HepG2 (cell line): ENCODE results near the gene GJC2. TPM values are rescaled to one million over a fixed set of nuclear protein-coding genes. Genes with fewer than 3 reads are reported as not detected.

Experiments used
- ATAC-seq: fragments of 200-7000 bp; cut with Tn5 transposase; 3 replicates; pipeline ENCODE4 v1.9.1; 2020; ENCODE audit warnings: mild to moderate bottlenecking, moderate library complexity
- BruUV-seq: library from RNA; stranded (reverse); fragments of 400-500 nt; replicated peaks from 2 replicates; lab custom pipeline; 2021; lab: Mats Ljungman, UMichigan
- CTCF ChIA-PET: fragments of 300-600 bp; formaldehyde crosslinking; extraction: SDS; loops from one replicate; lab custom pipeline; 2021; ENCODE audit warnings: low total read pairs, inconsistent platforms, low intra/inter-chr PET ratio; lab: Yijun Ruan, JAX
- POLR2A ChIA-PET: fragments of 350-600 bp; sonication (Branson Sonifier 250); formaldehyde crosslinking; loops from one replicate; lab custom pipeline; 2020; ENCODE audit warnings: antibody characterized with exemption, inconsistent platforms; lab: Yijun Ruan, JAX
- DNase-seq: peaks from one replicate; pipeline ENCODE4 v3.0.0-alpha.2; 2015; ENCODE audit warnings: low spot score
- FAIRE-seq: peaks from 3 replicates; lab custom pipeline; 2011; peaks lifted over from hg19 to GRCh38; lab: Jason Lieb, UNC
- H2AFZ ChIP-seq: one replicate; pipeline ENCODE4 v1.6.1; 2011; ENCODE audit warnings: low read length, inconsistent platforms
- H3K27ac ChIP-seq: fragments of 300-600 bp; 3 replicates; pipeline ENCODE4 v1.8.0; 2011; ENCODE audit warnings: mixed run types, mild to moderate bottlenecking, mixed read lengths, low read length, inconsistent platforms; ENCODE audit not compliant: insufficient read depth; ENCODE audit errors: extremely low read length
- H3K27me3 ChIP-seq, 2 experiments: fragments of 200-600 bp in 1 of 2; 2 replicates in 1 of 2; 3 replicates in 1 of 2; pipeline versions ENCODE4 v1.6.0 to v1.8.0; 2011; ENCODE audit warnings: low read length in 2 of 2, mild to moderate bottlenecking in 2 of 2, moderate library complexity in 2 of 2, inconsistent platforms in 1 of 2; ENCODE audit not compliant: insufficient read depth in 2 of 2, control insufficient read depth in 1 of 2
- H3K36me3 ChIP-seq, 2 experiments: fragments of 200-600 bp in 1 of 2; replicated peaks in 1 of 2; 2 replicates in 1 of 2; 3 replicates in 1 of 2; pipeline versions ENCODE4 v1.5.1 to v1.8.0; 2011; ENCODE audit warnings: low read length in 2 of 2, inconsistent platforms in 1 of 2; ENCODE audit not compliant: insufficient read depth in 2 of 2, control insufficient read depth in 1 of 2
- H3K4me1 ChIP-seq: 2 replicates; pipeline ENCODE4 v1.5.1; 2012; ENCODE audit warnings: low read length, inconsistent platforms; ENCODE audit not compliant: insufficient read depth
- H3K4me2 ChIP-seq: 2 replicates; pipeline ENCODE4 v1.6.0; 2011; ENCODE audit warnings: low read depth, low read length, inconsistent platforms
- H3K4me3 ChIP-seq, 3 experiments: fragments of 200-600 bp in 1 of 3; sonication (generic), shearing (Covaris generic) in 1 of 3; replicated peaks in 1 of 3; 2 replicates each; pipeline ENCODE4 v1.5.1; 2011 to 2016; ENCODE audit warnings: low read length in 3 of 3, inconsistent platforms in 2 of 3, low read depth in 2 of 3, mild to moderate bottlenecking in 2 of 3, control low read depth in 1 of 3, mixed read lengths in 1 of 3; ENCODE audit not compliant: insufficient read depth in 1 of 3
- H3K79me2 ChIP-seq: one replicate; pipeline ENCODE4 v1.6.1; 2011; ENCODE audit warnings: low read length, inconsistent platforms; ENCODE audit not compliant: insufficient read depth
- H3K9ac ChIP-seq: 2 replicates; pipeline ENCODE4 v1.6.0; 2011; ENCODE audit warnings: mild to moderate bottlenecking, low read depth, low read length, inconsistent platforms; ENCODE audit not compliant: insufficient read depth
- H3K9me3 ChIP-seq: 2 replicates; pipeline ENCODE4 v1.5.1; 2012; ENCODE audit warnings: mild to moderate bottlenecking, low read length
- H4K20me1 ChIP-seq: 2 replicates; pipeline ENCODE4 v1.6.0; 2011; ENCODE audit warnings: inconsistent platforms, mild to moderate bottlenecking, low read length, moderate library complexity; ENCODE audit not compliant: insufficient read depth
- AGO1 ChIP-seq: fragments of 200-400 bp; formaldehyde crosslinking; IDR thresholded peaks from 2 replicates; pipeline ENCODE4 v1.6.1; 2017; ENCODE audit warnings: mild to moderate bottlenecking, low read depth, low read length, moderate library complexity; ENCODE audit not compliant: poor library complexity, severe bottlenecking
- ARID3A ChIP-seq: IDR thresholded peaks from 2 replicates; pipeline ENCODE4 v1.6.1; 2012; ENCODE audit warnings: low read depth, low read length, improper control_type of control experiment
- ARID5B ChIP-seq: IDR thresholded peaks from 2 replicates; pipeline ENCODE4 v1.4.0; 2020; ENCODE audit warnings: mild to moderate bottlenecking, missing genetic modification reagents
- CREB3 ChIP-seq: sonication (generic); formaldehyde crosslinking; IDR thresholded peaks from 2 replicates; pipeline ENCODE4 v1.5.0; 2020; ENCODE audit warnings: missing genetic modification reagents
- HHEX ChIP-seq: IDR thresholded peaks from 2 replicates; pipeline ENCODE4 v1.6.1; 2016; ENCODE audit warnings: control low read depth
- KLF6 ChIP-seq: IDR thresholded peaks from 2 replicates; pipeline ENCODE4 v1.8.0; 2016; ENCODE audit warnings: missing biosample characterization, missing genetic modification reagents
- PITX1 ChIP-seq: sonication (generic); formaldehyde crosslinking; IDR thresholded peaks from 2 replicates; pipeline ENCODE4 v1.5.1; 2020; ENCODE audit warnings: mild to moderate bottlenecking, missing genetic modification reagents
- POLR2G ChIP-seq: fragments of 200-400 bp; formaldehyde crosslinking; IDR thresholded peaks from 2 replicates; pipeline ENCODE4 v1.6.1; 2018; ENCODE audit warnings: mild to moderate bottlenecking, low read depth, low read length, moderate library complexity
- ZFP41 ChIP-seq: sonication (generic); formaldehyde crosslinking; IDR thresholded peaks from 2 replicates; pipeline ENCODE4 v1.4.0; 2020; ENCODE audit warnings: mild to moderate bottlenecking, missing genetic modification reagents, borderline replicate concordance
- ZNF615 ChIP-seq: sonication (generic); formaldehyde crosslinking; IDR thresholded peaks from 2 replicates; pipeline ENCODE4 v1.5.0; 2020; ENCODE audit warnings: mild to moderate bottlenecking, missing genetic modification reagents, borderline replicate concordance
- ZNF773 ChIP-seq: sonication (generic); formaldehyde crosslinking; IDR thresholded peaks from 2 replicates; pipeline ENCODE4 v1.4.0; 2020; ENCODE audit warnings: missing genetic modification reagents, borderline replicate concordance
- ZZZ3 ChIP-seq: sonication (generic); formaldehyde crosslinking; IDR thresholded peaks from 2 replicates; pipeline ENCODE4 v1.4.0; 2020; ENCODE audit warnings: missing genetic modification reagents, mild to moderate bottlenecking, borderline replicate concordance
- WGBS: methylation state at CpG from one replicate; pipeline ENCODE4 v1.1.6; 2017; ENCODE audit warnings: low lambda C conversion rate; 5-methylcytosine and 5-hydroxymethylcytosine counted together
- in situ Hi-C: cut with HindIII; loops from 2 replicates; pipeline ENCODE4 v1.10.0; 2017; ENCODE audit warnings: low pct_unique_long_range_greater_than_20kb; ENCODE audit not compliant: extremely low pct_ligation_motif_present
- intact Hi-C: fragments of 100-400 bp; cut with micrococcal nuclease; formaldehyde crosslinking; loops from one replicate; pipeline ENCODE4 v1.10.0; 2022; ENCODE audit not compliant: unreplicated experiment
- polyA plus RNA-seq, 8 experiments: library from polyadenylated mRNA; depleted of rRNA in 3 of 8; stranded (reverse) in 7 of 8; unstranded in 1 of 8; fragments of >200 nt; fragmentation: Illumina TruSeq in 4 of 8; extraction: Trizol in 4 of 8; gene quantifications; 2 replicates each; pipeline versions ENCODE4 v1.2.1 to v1.2.3, GENCODE V29; 2011 to 2016; ENCODE audit warnings: low read depth in 4 of 8, missing spikeins in 1 of 8, mixed read lengths in 1 of 8; ENCODE audit not compliant: insufficient read depth in 1 of 8
- total RNA-seq, 5 experiments: library from RNA; depleted of rRNA; stranded (reverse); fragments of >200 nt; fragmentation: Illumina TruSeq; extraction: Trizol; gene quantifications; 2 replicates each; pipeline ENCODE4 v1.2.3, GENCODE V29; 2016; ENCODE audit warnings: low read depth in 1 of 5
- TF ChIP-seq, protein P1 (sequence below): IDR thresholded peaks from 2 replicates; pipeline ENCODE4 v1.6.1; 2012; ENCODE audit warnings: low read length, improper control_type of control experiment

Gene GJC2
- total and polyA plus RNA-seq, 2 of the 13 experiments (the other 11 are each of a cell fraction or from before 2014, with no cell fraction given) = 1.6 to 3.8 TPM

DNA sequence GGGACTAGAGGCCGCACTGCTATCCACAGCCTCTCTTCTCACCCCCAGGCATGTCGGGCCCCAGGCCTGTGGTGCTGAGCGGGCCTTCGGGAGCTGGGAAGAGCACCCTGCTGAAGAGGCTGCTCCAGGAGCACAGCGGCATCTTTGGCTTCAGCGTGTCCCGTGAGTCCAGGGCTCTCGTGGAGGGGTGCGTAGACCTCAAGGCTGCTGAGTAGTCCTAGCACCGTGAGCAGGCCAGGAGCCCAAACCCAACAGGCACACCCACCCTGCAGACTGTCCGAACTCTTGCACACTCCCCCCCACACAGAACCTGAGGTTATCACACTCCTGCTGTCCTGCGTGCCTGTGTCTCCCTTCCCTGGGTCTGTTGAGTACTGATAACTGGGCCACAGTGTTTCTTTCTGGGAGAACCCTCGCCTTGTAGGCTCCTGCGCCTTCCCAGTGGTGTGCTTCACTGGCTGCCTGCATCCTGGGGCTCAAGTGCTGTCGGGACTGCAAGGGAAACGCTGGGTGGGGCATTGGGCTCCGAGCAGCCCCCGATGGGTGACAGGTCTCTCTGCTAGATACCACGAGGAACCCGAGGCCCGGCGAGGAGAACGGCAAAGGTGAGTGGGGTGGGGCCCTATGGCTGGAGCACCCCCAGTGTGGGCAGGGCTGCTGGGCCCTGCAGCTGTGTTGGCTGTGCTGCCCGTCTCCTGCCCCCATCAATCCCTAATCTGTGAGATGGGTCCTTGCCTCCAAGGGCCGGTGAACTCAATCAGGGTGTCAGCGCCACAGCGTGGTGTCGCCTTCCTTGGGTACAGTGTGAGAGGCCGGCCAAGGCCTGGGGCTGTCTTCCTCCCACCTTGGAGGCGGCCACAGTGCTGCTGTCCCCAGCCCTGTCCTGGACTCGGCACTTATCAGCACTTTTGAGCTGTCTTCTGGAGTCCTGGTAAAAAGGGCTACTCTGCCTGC lies 4.0 kb upstream of the GJC2 start:
- no peak overlapping the region for H2AFZ ChIP-seq
- no peak overlapping the region for H3K9ac ChIP-seq
- H3K36me3 ChIP-seq = peaks cover 4 to 17% of the 10 kb centered on the region in 2 experiments; a peak in 4 of 5 replicates
- WGBS = 99% methylated on average over 14 of the region's 31 CpGs
- DNase-seq (no peak), FAIRE-seq (no peak), ATAC-seq (no peak)
- no peaks in the 10 kb centered on the region for H3K27me3 ChIP-seq
- H4K20me1 ChIP-seq = peaks cover 23% of the 10 kb centered on the region; the same call in 1 of the 2 replicates
- POLR2A ChIA-PET = interaction anchor here (1.3 kb wide), 1 partner anchor 19 kb away, joined by 3 read pairs; the partner anchor contains the start of gene IBA57
- intact Hi-C loops (no loop called here), in situ Hi-C loops (no loop called here)
- H3K79me2 ChIP-seq = peaks cover 56% of the 10 kb centered on the region
- peaks cover 56% of the 10 kb centered on the region for H3K4me1 ChIP-seq
- CTCF ChIA-PET = no interaction called here
- no peak overlapping the region for H3K4me2 ChIP-seq
- no peak overlapping the region for H3K4me3 ChIP-seq
- no TSS peak for BruUV-seq
- no peaks in the 10 kb centered on the region for H3K9me3 ChIP-seq
- H3K27ac ChIP-seq = no peak overlapping the region
- no peak for TF ChIP-seq AGO1
- TF ChIP-seq POLR2G = no peak
- no peak for TF ChIP-seq ZNF773 (CRISPR knock-in tag)
- TF ChIP-seq ZFP41 (CRISPR knock-in tag) = no peak
- TF ChIP-seq, protein P1, sequence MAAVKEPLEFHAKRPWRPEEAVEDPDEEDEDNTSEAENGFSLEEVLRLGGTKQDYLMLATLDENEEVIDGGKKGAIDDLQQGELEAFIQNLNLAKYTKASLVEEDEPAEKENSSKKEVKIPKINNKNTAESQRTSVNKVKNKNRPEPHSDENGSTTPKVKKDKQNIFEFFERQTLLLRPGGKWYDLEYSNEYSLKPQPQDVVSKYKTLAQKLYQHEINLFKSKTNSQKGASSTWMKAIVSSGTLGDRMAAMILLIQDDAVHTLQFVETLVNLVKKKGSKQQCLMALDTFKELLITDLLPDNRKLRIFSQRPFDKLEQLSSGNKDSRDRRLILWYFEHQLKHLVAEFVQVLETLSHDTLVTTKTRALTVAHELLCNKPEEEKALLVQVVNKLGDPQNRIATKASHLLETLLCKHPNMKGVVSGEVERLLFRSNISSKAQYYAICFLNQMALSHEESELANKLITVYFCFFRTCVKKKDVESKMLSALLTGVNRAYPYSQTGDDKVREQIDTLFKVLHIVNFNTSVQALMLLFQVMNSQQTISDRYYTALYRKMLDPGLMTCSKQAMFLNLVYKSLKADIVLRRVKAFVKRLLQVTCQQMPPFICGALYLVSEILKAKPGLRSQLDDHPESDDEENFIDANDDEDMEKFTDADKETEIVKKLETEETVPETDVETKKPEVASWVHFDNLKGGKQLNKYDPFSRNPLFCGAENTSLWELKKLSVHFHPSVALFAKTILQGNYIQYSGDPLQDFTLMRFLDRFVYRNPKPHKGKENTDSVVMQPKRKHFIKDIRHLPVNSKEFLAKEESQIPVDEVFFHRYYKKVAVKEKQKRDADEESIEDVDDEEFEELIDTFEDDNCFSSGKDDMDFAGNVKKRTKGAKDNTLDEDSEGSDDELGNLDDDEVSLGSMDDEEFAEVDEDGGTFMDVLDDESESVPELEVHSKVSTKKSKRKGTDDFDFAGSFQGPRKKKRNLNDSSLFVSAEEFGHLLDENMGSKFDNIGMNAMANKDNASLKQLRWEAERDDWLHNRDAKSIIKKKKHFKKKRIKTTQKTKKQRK = no peak
- no peak for TF ChIP-seq ARID5B (CRISPR knock-in tag)
- no peak for TF ChIP-seq ARID3A
- TF ChIP-seq HHEX (CRISPR knock-in tag) = no peak
- TF ChIP-seq CREB3 (CRISPR knock-in tag) = no peak
- no peak for TF ChIP-seq KLF6 (CRISPR knock-in tag)
- no peak for TF ChIP-seq ZNF615 (CRISPR knock-in tag)
- no peak for TF ChIP-seq PITX1 (CRISPR knock-in tag)
- TF ChIP-seq ZZZ3 (CRISPR knock-in tag) = no peak
